Measurements from ENCODE around the gene PI4KA.
"Not testable (repeated sequence)": the region's sequence is repeated elsewhere in the genome, so short reads cannot be mapped to it uniquely, and the experiment has no call there.

PI4KA gene

DNA sequence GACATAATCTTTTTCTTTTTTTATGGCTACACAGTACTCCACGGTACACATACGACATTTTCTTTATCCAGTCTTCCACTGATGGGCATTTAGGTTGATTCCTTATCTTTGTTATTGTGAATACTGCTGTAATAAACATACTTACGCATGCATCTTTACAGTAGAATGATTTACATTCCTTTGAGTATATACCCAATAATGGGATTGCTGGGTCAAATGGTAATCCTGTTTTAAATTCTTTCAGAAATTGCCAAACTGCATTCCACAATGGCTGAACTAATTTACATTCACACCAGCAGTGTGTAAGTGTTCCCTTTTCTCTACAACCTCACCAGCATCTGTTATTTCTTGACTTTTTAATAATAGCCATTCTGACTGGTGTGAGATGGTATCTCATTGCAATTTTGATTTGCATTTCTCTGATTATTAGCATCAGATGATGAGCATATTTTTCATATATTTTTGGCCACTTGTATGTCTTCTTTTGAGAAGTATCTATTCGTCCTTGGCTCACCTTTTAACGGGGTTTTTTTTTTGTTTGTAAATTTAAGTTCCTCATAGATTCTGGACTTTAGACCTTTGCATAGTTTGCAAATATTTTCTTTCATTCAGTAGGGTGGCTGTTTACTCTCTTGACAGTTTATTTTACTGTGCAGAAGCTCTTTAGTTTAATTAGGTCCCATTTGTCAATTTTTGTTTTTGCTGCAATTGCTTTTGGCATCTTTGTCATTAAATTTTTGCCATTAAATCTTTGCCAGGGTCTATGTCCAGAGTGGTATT is 32.0 kb downstream of the PI4KA start:
- in situ Hi-C loops (cut with MboI; ENCODE audit: low pct_unique_long_range_greater_than_20kb, low sequenced_read_pairs); DNase-seq: not testable (repeated sequence)

DNA sequence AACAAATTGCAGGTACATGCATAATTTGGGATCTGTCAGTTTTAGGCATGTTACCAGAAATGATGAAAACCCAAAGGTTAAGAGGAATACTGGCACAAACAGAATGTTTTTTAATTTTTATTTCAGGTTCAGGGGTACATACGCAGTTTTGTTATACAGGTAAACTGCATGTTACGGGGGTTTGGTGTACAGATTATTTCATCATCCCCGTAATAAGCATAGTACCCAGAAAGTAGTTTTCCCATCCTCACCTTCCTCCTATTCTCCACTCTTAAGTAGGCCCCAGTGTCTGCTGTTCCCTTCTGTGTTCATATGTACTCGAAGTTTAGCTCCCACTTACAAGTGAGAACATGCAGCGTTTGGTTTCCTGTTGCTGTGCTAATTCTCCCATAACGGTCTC is 33.0 kb downstream of the PI4KA start:
- in situ Hi-C loops (cut with MboI; ENCODE audit: low pct_unique_long_range_greater_than_20kb, low sequenced_read_pairs): no loop called here
- no peak for DNase-seq

DNA sequence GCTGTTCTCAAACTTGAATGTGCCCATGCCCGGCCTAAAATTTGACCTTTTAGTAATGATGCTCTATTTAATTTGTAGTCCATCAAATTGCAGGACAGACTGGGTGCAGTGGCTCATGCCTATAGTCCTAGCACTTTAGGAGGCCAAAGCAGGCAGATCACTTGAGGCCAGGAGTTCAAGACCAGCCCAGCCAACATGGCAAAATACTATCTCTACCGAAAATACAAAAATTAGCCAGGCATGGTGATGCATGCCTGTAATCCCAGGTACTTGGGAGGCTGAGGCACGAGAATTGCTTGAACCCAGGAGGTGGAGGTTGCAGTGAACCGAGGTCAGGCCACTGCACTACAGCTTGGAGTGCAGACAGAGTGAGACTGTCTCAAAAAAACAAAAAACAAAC is 33.4 kb downstream of the PI4KA start:
- in situ Hi-C loops (cut with MboI; ENCODE audit: low pct_unique_long_range_greater_than_20kb, low sequenced_read_pairs); DNase-seq: not testable (repeated sequence)

DNA sequence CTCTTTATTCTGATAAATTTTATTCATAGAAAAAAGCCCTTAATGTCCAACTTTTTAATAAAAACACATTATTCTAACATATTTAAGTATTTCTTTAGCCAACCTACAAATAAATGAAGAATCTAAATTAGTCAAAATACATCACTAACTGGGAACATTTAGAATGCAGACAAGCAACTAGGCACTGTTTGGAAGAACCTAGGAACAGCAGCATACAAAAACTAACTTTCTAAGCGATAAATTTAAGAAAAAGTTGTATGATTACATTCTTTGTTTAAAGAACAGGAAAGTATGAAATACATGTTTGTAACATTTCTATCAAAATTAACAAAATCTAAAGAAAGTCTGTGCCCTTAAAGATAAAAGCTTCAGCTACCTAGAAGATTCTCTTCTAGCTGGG is 35.3 kb downstream of the PI4KA start:
- in situ Hi-C loops (cut with MboI; ENCODE audit: low pct_unique_long_range_greater_than_20kb, low sequenced_read_pairs): no loop called here
- DNase-seq: no peak

DNA sequence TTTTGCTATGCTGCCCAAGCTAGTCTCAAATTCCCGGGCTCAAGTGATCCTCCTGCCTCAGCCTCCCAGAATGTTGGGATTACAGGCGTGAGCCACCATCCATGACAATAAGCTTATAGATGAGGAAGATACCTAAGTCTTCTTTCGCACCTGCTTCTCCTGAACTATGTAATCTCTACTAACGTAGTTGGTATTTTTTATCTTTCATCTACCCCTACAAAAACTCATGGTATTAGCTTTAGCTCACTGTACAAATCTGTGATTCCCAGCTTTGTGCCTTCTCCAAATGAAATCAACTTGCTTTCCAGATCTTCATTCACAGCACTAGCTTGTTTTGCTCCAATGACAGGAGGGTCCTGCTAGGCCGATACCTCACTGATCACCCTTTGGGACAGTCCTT is 36.4 kb downstream of the PI4KA start:
- in situ Hi-C loops (cut with MboI; ENCODE audit: low pct_unique_long_range_greater_than_20kb, low sequenced_read_pairs): no loop called here
- DNase-seq: no peak

DNA sequence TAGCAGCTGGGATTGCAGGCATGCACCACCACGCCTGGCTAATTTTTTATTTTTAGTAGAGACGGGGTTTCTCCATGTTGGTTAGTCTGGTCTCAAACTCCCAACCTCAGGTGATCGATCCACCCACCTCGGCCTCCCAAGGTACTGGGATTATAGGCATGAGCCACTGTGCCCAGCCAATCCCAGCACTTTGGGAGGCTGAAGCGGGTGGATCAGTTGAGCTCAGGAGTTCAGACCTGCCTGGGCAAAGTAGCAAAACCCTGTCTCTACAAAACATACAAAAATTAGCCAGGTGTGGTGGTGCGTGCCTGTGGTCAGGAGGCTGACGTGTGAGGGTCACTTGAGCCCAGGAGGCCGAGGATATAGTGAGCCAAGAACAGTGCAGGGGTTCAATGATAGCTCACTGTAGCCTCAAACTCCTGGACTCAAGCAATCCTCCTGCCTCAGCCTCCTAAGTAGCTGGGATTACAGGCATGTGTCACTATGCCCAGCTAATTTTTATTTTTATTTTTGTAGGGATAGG is 36.8 kb downstream of the PI4KA start:
- in situ Hi-C loops (cut with MboI; ENCODE audit: low pct_unique_long_range_greater_than_20kb, low sequenced_read_pairs); DNase-seq: not testable (repeated sequence)

DNA sequence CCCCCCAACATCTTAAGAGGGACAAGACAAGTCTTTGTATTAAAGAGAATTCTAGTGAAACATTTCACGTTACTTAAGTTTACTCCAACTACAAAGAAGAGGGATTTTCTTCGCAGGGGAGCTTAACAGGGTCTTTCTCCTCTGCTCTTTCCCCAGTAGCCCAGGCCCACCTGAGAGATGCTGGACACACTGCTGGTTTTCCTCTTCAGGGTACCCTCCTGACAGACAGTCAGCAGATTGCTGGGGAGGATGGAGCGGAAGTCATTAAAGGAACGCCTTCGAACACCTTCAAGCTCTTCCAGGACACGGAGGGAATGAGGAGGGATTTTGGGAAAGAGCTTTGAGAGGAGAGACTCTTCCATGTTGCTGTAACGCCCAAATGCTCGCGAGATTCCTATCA is 39.1 kb downstream of the PI4KA start:
- DNase-seq: no peak
- in situ Hi-C loops (cut with MboI; ENCODE audit: low pct_unique_long_range_greater_than_20kb, low sequenced_read_pairs): no loop called here

DNA sequence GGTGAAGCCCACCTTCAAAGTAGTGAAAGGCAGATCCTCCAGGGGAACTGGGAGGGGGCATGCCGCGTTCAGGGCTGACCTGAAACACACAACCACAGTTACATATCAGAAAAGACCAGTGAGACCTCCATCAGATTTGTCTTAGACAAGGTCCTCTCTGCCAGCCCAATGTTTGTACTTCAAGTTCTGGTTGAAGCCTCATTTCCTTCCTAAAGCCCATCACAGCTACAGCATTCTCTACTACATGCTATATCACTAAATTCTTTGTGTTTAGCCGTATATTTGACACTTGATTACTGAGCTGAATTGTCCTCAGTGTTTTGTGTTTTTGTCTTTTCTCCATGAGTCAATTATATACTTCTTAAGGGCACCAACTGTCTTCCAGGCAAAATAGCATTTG is 40.1 kb downstream of the PI4KA start:
- in situ Hi-C loops (cut with MboI; ENCODE audit: low pct_unique_long_range_greater_than_20kb, low sequenced_read_pairs): no loop called here
- DNase-seq: no peak

DNA sequence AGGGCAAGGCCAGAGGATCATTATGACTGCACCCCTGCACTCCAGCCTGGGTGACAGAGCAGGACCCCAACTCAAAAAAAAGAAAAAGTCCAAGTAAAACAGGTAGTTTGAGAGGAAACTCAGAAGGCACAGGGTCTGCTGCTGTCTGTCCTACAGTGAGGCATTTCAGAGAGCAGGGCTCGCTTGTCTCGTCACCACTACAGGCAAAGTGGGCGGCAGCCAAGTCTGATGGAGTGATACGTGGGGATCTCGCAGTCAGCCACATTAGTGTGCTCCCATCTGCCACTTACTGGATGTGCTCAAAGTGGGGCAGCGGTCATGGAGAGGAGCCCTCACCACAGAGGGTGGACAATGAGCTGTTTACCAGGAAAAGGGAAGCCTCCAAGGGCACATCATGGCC is 42.1 kb downstream of the PI4KA start:
- DNase-seq: no peak
- in situ Hi-C loops (cut with MboI; ENCODE audit: low pct_unique_long_range_greater_than_20kb, low sequenced_read_pairs): no loop called here

DNA sequence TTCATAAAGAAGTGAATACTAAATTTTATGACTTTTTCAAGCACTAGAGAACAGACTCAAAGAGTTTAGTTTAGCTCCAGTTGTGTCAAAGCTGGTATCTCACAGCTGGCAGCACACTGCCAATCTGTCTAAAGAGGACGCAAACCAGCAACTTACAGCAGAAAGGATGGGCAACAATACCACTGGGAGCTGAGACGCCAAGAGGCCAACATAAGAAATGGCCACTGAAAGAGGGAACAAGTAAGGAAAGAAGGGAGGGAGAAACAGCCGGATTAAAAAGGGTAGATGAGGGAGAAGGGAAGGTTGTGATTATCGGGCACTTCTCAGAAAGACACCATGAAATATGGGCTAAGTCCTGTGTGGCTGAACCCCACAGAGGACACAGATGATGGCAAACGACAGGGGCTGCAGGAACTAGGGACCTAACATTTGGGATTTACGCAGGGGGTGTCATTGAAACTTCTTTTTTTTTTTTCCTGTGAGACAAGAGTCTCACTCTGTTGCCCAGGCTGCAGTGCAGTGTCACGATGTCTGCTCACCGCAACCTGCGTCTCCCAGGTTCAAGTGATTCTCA is 43.0 kb downstream of the PI4KA start:
- DNase-seq: no peak
- in situ Hi-C loops (cut with MboI; ENCODE audit: low pct_unique_long_range_greater_than_20kb, low sequenced_read_pairs): no loop called here

DNA sequence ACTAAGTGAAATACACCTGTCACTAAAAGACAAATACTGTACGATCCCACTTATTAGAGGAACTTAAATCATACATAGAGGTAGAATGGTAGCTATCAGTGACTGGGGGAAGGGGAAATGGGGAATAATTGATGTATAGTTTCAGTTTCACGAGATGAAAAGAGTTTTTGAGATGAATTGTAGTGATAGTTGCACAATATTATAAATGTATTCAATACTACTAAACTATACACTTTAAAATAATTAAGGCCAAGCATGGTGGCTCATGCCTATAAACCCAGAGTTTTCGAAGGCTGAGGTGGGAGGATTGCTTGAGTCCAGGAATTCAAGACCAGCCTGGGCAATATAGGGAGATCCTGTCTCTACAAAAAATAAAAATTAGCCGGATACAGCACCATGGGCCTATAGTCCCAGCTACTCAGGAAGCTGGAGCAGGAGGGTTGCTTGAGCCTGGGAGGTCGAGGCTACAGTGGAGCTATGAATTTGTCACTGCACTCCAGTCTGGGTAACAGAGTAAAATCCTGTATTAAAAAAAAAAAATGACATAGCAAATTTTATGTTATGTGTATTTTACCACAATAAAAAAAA is 44.3 kb downstream of the PI4KA start:
- in situ Hi-C loops (cut with MboI; ENCODE audit: low pct_unique_long_range_greater_than_20kb, low sequenced_read_pairs): no loop called here
- no peak for DNase-seq

DNA sequence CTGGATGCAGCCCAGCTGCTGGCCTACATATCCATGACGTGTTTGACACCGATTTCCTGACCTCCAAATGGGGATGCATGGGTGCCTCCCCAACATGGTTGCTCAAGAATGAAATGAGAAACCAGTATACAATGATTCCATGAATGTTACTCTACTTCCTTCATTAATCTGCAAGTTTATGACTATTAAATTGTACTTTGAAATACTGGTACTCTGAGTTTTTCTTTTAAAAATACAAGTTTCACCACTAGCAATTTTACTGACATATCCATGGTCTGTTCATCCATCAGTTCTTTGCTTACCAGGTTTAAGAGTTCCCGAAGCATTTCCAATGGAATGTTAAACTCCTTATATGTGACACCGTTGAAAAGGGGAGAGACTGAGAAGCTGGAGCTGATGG is 45.6 kb downstream of the PI4KA start:
- DNase-seq: no peak
- in situ Hi-C loops (cut with MboI; ENCODE audit: low pct_unique_long_range_greater_than_20kb, low sequenced_read_pairs): no loop called here

DNA sequence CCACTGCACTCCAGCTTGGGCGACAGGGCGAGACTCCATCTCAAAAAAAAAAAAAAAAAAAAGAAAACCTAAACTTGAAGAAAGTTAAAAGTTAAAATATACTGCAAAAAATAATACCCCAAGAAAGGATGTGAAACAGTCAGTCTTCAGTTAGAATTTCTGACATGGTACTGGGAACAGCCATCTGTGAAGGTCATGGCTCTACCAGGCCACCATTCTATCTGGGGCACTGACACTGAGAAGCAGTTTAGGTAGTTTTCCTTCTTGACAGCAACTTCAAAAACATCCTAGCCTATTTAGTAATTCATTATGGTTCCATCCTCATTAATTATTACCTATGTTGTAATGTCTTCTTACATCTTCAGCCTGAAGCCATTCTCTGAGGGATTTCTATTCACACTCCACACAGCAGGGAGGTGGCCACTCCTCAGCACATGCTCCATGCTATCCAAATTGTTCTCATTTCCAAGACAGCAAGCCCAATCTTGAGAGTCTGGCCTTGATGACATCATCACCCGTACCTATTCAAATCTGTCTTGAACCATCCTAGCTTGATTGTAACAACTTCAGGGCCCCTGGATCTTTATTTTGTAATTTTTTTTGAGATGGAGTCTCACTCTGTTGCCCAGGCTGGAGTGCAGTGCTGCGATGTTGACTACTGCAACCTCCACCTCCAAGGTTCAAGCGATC is 46.5 kb downstream of the PI4KA start:
- DNase-seq: no peak
- in situ Hi-C loops (cut with MboI; ENCODE audit: low pct_unique_long_range_greater_than_20kb, low sequenced_read_pairs): no loop called here

DNA sequence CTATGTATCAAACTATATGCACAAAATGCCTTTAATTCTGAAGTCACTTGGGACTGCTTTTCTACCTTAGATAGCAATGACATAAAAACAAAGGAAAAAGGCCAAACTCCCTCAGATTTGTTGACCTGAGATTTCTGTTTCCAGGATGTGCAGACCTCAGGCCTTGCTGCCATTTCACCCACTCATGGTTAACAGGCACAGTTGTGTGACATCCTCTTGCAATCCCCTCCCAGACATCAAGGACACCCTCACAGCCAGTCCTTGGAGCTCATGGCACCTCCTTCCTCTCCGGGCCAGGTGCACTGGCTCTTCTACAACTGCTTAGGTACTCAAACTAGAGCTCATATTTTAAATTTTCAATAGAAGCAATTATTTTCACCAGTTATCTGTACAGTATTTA is 47.4 kb downstream of the PI4KA start:
- no peak for DNase-seq
- in situ Hi-C loops (cut with MboI; ENCODE audit: low pct_unique_long_range_greater_than_20kb, low sequenced_read_pairs): no loop called here

DNA sequence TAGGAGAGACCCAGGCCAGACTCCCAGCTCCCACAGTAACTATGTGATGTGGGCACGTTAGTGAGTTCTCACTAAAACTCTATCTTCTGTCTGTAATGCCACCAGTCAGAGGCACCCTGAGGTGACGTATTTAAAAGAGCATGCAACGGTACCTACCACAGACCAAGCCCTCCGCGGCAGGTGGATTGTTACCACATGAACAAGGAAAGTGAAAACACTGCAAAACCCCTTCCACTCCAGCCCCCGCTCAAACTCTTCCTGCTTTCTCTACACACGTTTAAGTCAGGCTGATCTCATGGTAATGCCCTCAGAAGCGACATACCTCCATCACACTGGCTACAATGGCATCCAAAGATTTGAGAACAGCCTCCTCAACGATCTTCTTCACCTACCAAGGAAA is 48.0 kb downstream of the PI4KA start:
- in situ Hi-C loops (cut with MboI; ENCODE audit: low pct_unique_long_range_greater_than_20kb, low sequenced_read_pairs): no loop called here
- no peak for DNase-seq

DNA sequence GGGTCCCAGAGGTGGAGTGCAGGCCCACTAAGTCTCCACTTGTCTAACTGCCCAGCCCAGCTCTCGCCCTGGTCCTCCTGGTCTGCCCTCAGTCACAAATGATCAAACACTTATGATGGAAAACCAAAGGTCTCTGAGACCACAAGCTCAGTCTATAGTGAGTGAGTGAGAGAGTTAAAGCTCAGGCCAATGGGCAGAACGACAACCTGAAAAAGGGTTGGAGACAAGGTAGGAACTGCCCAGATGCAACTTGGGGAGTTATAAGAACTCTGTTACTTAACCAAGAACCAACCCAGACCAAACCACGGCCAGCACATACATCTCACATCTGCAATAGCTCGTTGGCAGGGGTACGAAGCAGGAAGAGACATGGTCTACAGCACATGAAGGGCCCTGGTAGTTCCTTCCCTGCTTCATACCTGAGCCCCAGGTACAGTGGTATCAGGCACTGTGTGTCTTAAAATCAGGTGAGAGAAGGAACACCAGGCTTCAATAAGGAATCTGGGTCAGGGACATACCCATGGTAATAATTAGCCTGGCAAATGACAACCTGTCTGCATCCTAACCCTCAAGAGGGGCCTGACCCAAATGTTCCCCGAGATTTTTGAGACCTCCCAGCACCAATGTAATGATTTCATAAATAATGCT is 48.9 kb downstream of the PI4KA start:
- in situ Hi-C loops (cut with MboI; ENCODE audit: low pct_unique_long_range_greater_than_20kb, low sequenced_read_pairs): no loop called here
- DNase-seq: no peak

DNA sequence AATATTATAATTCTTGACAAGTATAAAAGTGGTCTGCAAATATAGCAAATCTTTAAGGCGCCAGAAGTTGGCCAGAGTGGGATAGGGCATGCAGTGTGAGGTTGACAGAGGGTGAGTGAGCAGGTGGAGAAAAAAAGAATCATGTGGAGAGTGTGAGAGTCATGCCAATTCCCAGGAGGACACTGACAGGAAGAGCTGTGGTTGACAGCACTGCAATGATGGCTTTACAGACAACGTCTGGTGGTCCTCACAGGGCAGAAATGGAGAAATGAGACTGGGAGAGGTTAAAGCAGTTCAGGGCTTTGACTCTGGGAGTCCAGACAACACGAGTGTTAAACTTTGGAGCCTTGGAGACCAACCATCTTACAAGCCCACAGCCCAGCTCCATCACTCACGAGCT is 49.8 kb downstream of the PI4KA start:
- DNase-seq: no peak
- in situ Hi-C loops (cut with MboI; ENCODE audit: low pct_unique_long_range_greater_than_20kb, low sequenced_read_pairs): no loop called here

DNA sequence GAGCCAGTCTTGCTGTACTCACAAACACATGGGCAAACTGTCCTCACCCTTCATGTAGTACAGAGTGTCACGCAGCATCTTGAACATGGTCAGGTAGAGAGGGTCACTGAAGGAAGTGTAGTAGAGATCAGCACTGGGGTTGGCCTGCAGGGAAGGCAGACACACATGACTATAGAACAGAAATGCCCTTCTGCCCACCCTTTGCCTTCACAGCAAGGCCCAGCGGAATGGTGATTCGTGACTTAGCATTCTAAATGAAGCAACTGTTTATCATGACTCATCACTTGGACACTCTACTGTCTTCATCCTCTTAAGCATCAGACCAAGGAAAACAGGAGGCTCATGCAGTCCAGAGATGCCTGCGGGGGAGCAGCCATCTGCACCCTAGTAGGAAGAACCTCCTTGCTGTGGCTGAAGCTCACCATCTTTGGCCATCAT is 51.3 kb downstream of the PI4KA start:
- in situ Hi-C loops (cut with MboI; ENCODE audit: low pct_unique_long_range_greater_than_20kb, low sequenced_read_pairs): no loop called here
- DNase-seq: no peak

DNA sequence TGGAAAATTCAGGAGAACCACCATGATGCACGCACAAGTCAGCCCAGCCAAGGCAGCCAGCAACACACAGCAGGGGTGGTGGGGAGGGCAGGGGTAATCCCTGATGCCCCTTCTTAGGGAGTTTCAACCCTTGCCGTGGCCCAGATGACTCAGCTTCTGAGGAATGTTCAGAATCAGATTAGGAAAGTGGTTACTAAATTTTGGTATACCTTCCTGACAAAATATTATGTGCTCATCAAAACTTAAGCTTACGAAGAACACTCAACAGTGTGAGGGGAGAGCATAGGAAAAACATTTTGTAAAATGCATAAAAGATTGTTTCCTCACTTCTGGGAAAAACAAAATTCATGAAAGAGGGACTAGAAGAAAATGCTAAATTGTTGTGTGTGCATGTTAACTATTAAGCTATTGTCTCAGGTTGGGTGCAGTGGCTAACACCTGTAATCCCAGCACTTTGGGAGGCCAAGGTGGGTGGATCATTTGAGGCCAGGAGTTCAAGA is 52.6 kb downstream of the PI4KA start:
- in situ Hi-C loops (cut with MboI; ENCODE audit: low pct_unique_long_range_greater_than_20kb, low sequenced_read_pairs): no loop called here
- DNase-seq: no peak
